Vagina (tissue), 2 donors: ENCODE results near the gene NEAT1. TPM values are rescaled to one million over a fixed set of nuclear protein-coding genes. Genes with fewer than 3 reads are reported as not detected.

ENCODE experiments used
- DNase-seq, 2 donors: peaks; one replicate each; pipeline ENCODE4 v3.0.0-alpha.2; 2017; ENCODE audit errors: extremely low spot score in 2 of 2
- H3K27ac ChIP-seq: fragments of 200-600 bp; sonication (generic); one replicate; pipeline ENCODE4 v1.5.1; 2019
- H3K27me3 ChIP-seq: fragments of 200-600 bp; sonication (generic); one replicate; pipeline ENCODE4 v1.5.1; 2019
- H3K36me3 ChIP-seq, 2 donors: fragments of 200-600 bp; sonication (generic); one replicate each; pipeline ENCODE4 v1.5.1; 2017 to 2019
- H3K4me1 ChIP-seq: fragments of 200-600 bp; sonication (generic); one replicate; pipeline ENCODE4 v1.5.1; 2019
- H3K4me3 ChIP-seq, 2 donors: fragments of 200-600 bp; sonication (generic); 1 replicate in 1 of 2; 2 replicates in 1 of 2; pipeline ENCODE4 v1.5.1; 2016 to 2019
- H3K9me3 ChIP-seq: fragments of 200-600 bp; sonication (generic); one replicate; pipeline ENCODE4 v1.5.1; 2019
- POLR2A ChIP-seq, 2 donors: fragments of 450-650 bp; IDR thresholded peaks; one replicate each; pipeline ENCODE4 v1.6.1; 2017; ENCODE audit warnings: antibody characterized with exemption in 2 of 2, mild to moderate bottlenecking in 2 of 2, moderate library complexity in 2 of 2
- POLR2AphosphoS5 ChIP-seq, 2 donors: sonication (generic); formaldehyde crosslinking; IDR thresholded peaks; one replicate each; pipeline ENCODE4 v1.9.0; 2017; ENCODE audit warnings: antibody characterized with exemption in 2 of 2, mild to moderate bottlenecking in 2 of 2, low read depth in 1 of 2; ENCODE audit not compliant: insufficient read depth in 1 of 2
- intact Hi-C: fragments of 100-400 bp; cut with DNase I; formaldehyde crosslinking; loops from one replicate; pipeline ENCODE4 v1.15.1; 2023
- total RNA-seq: library from RNA; depleted of rRNA; stranded (reverse); fragments of >200 nt; gene quantifications from one replicate; pipeline ENCODE4 v1.2.3, GENCODE V29; 2016
- TF ChIP-seq, protein P1 (sequence below), 3 experiments: fragments of 450-650 bp in 2 of 3; fragments of 200-600 bp in 1 of 3; sonication (generic) in 1 of 3; IDR thresholded peaks; one replicate each; pipeline ENCODE4 v1.5.1; 2017 to 2019; ENCODE audit warnings: antibody characterized with exemption in 3 of 3, mild to moderate bottlenecking in 2 of 3, moderate library complexity in 2 of 3

The NEAT1 gene
- total RNA-seq, 1 donor from 2014 or later: 857 TPM

DNA sequence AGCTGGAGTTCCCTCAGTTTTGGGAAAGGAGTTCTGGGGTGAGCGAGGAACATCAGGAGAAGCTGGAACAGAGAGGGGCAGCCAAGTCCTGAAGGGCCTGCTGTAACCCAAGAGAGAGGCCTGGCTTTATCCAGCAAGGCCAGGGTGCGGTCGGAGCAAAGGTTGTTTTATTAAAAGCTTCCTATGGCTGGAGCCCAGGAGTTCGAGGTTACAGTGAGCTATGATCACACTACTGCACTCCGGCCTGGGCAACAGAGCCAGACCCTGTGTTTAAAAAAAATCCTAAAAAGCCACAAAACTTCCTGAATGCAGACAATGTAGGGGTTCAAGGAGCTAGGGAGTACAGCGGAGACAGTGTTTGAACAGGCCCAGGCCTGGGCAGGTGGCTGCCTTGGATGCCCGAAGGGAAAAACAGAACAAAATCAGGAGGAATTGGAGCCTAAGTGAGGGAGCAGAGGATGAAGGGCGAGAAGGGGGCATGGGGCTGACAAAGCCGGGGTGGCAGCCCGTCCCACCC is 54.1 kb downstream of the NEAT1 start:
- intact Hi-C loops: loop anchor here (1.0 kb wide), 1 partner anchor 14 kb away; no protein-coding TSS in a partner anchor
- Histone ChIP-seq H3K27me3 (no peaks in the 10 kb centered on the region), H3K9me3 (no peaks in the 10 kb centered on the region), H3K27ac (peak overlapping the region; percentile 100), H3K4me3 (peak overlapping the region; percentile 84 to 91), H3K36me3 (no peaks in the 10 kb centered on the region), H3K4me1 (peaks cover 71% of the 10 kb centered on the region)
- TF ChIP-seq, protein P1, sequence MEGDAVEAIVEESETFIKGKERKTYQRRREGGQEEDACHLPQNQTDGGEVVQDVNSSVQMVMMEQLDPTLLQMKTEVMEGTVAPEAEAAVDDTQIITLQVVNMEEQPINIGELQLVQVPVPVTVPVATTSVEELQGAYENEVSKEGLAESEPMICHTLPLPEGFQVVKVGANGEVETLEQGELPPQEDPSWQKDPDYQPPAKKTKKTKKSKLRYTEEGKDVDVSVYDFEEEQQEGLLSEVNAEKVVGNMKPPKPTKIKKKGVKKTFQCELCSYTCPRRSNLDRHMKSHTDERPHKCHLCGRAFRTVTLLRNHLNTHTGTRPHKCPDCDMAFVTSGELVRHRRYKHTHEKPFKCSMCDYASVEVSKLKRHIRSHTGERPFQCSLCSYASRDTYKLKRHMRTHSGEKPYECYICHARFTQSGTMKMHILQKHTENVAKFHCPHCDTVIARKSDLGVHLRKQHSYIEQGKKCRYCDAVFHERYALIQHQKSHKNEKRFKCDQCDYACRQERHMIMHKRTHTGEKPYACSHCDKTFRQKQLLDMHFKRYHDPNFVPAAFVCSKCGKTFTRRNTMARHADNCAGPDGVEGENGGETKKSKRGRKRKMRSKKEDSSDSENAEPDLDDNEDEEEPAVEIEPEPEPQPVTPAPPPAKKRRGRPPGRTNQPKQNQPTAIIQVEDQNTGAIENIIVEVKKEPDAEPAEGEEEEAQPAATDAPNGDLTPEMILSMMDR (IDR thresholded peaks at IDR 0.05): no peak
- TF ChIP-seq POLR2A (IDR thresholded peaks at IDR 0.05): no peak
- no peak for TF ChIP-seq POLR2AphosphoS5 (IDR thresholded peaks at IDR 0.05; ENCODE audit: insufficient read depth in 1 of 2, low read depth in 1 of 2)
- DNase-seq: peak in 1 of 2 donors; percentile 87

DNA sequence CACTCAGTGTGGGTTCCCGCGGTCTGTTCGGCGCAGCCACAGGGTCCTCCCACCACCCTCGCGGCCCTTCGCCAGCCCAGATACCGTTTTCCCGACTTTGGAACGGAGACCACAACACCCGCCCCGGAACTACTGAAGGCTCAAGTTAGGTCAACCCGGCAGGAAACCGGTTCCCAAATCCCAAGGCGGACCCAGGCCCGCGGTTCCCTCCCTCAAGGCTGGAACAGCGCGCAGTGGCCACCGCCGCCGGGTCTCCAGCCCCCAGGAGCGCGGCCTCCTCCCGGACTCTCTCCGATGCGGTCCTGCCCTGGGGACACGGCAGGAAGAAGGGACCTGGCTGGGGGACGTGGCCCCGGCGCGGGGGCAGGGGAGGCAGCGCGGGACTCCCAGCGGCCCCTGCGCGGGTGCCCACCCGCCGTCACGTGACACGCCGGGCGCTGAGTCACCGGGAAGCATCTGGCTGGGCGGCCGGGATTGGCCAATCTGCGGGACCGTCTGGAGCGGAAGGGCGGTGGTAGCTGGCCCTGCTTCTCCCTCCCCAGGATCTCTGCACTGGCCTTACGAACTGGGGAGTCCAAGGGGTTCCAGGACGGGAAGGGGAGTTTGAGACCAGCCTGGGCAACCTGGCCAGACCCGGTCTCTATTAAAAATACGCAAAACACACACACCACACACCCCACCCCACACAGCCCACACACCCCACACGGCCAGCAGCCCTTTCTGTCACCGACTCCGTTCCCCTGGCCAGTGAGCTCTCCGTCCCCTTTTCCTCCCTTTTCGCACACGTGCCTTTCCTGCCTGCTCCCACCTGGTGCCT is 54.8 kb downstream of the NEAT1 start:
- TF ChIP-seq POLR2AphosphoS5 (IDR thresholded peaks at IDR 0.05; ENCODE audit: insufficient read depth in 1 of 2, low read depth in 1 of 2) (peak; percentile 87 to 96), POLR2A (IDR thresholded peaks at IDR 0.05) (peak in 1 of 2 donors; percentile 86)
- TF ChIP-seq, protein P1 (IDR thresholded peaks at IDR 0.05): no peak
- Histone ChIP-seq H3K27me3 (no peaks in the 10 kb centered on the region), H3K9me3 (no peaks in the 10 kb centered on the region), H3K36me3 (no peaks in the 10 kb centered on the region), H3K4me1 (peaks cover 67% of the 10 kb centered on the region), H3K27ac (peak overlapping the region; percentile 100), H3K4me3 (peak overlapping the region; percentile 84 to 91)
- intact Hi-C loops: loop anchor here (1.0 kb wide), 1 partner anchor 13 kb away; no protein-coding TSS in a partner anchor
- peak in 1 of 2 donors; percentile 96 for DNase-seq

DNA sequence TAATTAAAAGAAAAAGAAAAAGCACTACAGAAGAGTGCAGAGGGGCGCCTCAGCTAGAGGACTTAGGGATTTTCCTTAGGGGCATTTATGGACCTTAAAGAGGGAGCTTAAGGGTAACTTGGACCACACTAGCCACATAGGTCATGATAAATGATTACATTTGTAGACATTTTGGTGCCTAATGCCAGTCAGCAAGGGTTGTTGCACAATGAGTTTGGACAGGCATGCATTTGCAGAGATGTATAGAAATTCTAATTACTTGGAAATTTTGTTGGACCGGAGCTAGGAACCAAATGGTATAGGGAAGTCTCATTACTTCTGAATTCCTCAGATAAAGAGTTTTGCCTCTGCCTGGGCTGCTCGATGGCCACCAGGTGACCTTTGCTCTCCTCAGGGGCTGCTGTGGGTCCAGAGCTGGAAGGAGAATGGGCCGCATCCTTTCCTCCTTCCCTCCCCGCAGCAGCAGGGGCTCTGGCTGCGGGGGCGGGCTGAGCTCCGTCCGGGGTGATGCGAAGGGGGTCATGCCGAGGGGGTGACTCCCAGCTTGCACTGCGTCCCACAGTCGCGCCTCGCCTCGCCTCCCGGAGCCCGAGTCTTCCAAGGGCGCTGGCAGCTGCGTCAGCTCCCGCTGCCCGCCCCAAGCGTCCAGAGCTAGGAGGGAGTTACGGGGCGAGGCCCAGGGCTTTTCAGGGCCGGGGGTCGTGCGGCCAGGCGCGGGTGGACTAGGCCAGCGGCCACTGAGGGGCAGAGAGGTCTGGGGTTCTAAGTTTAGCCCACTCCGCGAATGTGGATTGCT is 56.0 kb downstream of the NEAT1 start:
- Histone ChIP-seq H3K4me1 (peaks cover 56% of the 10 kb centered on the region), H3K4me3 (peak overlapping the region; percentile 29 to 84), H3K27ac (peak overlapping the region; percentile 100), H3K27me3 (no peaks in the 10 kb centered on the region), H3K36me3 (no peaks in the 10 kb centered on the region), H3K9me3 (no peaks in the 10 kb centered on the region)
- peak in 1 of 2 donors; percentile 91 for DNase-seq
- intact Hi-C loops: no loop called here
- TF ChIP-seq, protein P1 (IDR thresholded peaks at IDR 0.05): no peak
- TF ChIP-seq POLR2AphosphoS5 (IDR thresholded peaks at IDR 0.05; ENCODE audit: insufficient read depth in 1 of 2, low read depth in 1 of 2) (peak in 1 of 2 donors; percentile 86), POLR2A (IDR thresholded peaks at IDR 0.05) (peak in 1 of 2 donors; percentile 55)

DNA sequence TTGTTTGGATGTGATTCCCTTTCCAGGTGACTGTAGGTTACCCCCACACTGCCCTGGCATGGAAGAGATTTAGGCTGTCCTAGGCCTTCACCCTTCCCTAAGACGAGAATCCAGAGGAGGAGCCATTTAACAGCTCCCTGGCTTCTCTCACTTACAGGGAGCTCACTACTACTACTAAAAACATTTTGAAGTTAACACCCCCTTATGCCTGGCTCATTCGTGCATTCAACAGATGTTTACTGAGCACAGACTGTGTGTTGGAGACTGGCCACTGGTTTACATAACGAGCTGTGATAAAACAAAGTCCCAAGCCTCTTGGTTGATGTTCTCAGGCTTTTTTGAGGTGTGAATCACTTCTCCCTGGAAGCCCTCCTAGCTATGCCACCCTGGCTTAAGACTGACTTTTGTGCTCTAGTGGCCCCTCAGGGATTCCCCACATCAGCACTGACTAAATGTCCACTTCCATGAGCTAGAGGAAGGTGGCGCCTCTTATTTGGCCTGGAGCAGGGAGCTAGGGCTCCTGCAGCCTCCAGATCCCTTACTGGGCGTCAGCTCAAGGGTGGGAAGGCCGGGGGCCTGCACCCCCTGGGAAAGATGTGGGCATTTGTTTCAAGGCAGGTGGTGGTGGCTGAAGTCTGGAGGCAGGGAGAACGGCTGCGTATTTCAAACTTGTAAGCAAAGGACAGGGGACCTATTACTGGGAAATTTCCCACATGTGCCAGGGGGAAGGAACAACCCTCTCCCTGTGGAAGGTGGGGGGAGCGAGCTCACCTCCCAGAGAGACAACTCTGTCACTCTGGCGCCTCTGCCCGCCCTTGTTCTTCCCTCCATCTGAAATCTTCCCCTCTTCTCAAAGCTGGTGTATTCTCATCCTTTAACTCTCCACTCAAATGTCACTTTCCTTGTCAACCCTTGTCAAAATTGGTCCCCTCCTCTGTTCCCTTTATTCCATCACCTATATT is 56.9 kb downstream of the NEAT1 start:
- Histone ChIP-seq H3K27me3 (no peaks in the 10 kb centered on the region), H3K4me3 (peak overlapping the region; percentile 29 to 84), H3K27ac (peak overlapping the region; percentile 100), H3K4me1 (peaks cover 56% of the 10 kb centered on the region), H3K9me3 (no peaks in the 10 kb centered on the region), H3K36me3 (no peaks in the 10 kb centered on the region)
- intact Hi-C loops: no loop called here
- peak in 1 of 2 donors; percentile 96 for DNase-seq
- TF ChIP-seq, protein P1 (IDR thresholded peaks at IDR 0.05): peak in 1 of 3 experiments; percentile 17
- TF ChIP-seq POLR2AphosphoS5 (IDR thresholded peaks at IDR 0.05; ENCODE audit: insufficient read depth in 1 of 2, low read depth in 1 of 2) (peak; percentile 70 to 80), POLR2A (IDR thresholded peaks at IDR 0.05) (peak in 1 of 2 donors; percentile 13)
